ENCODE results near the gene TMPRSS11E.

Gene TMPRSS11E

GRCh38 chr4:68434277-68434676 is 13.0 kb upstream of the TMPRSS11E start:
- H3K9me3 ChIP-seq (ENCODE audit: severe bottlenecking): no peaks in the 10 kb centered on the region
- ATAC-seq (ENCODE audit: low read depth) (no peak), DNase-seq (ENCODE audit: low spot score) (no peak)
- no peaks in the 10 kb centered on the region for H3K4me1 ChIP-seq (ENCODE audit: insufficient read depth, poor library complexity, severe bottlenecking)
- no peak for TF ChIP-seq CTCF (IDR thresholded peaks at IDR 0.05; ENCODE audit: poor library complexity, severe bottlenecking)
- no peaks in the 10 kb centered on the region for H3K27me3 ChIP-seq (ENCODE audit: insufficient read depth, poor library complexity, severe bottlenecking)
- H3K4me3 ChIP-seq (ENCODE audit: severe bottlenecking): no peak overlapping the region
- no peaks in the 10 kb centered on the region for H3K36me3 ChIP-seq (ENCODE audit: low read depth)
- H3K27ac ChIP-seq (ENCODE audit: poor library complexity, severe bottlenecking): no peak overlapping the region

GRCh38 chr4:68434836-68435235 is 12.4 kb upstream of the TMPRSS11E start:
- no peaks in the 10 kb centered on the region for H3K9me3 ChIP-seq (ENCODE audit: severe bottlenecking)
- no peak for TF ChIP-seq CTCF (IDR thresholded peaks at IDR 0.05; ENCODE audit: poor library complexity, severe bottlenecking)
- DNase-seq (ENCODE audit: low spot score): no peak
- no peak overlapping the region for H3K4me3 ChIP-seq (ENCODE audit: severe bottlenecking)
- ATAC-seq (ENCODE audit: low read depth): no peak
- no peak overlapping the region for H3K27ac ChIP-seq (ENCODE audit: poor library complexity, severe bottlenecking)
- H3K4me1 ChIP-seq (ENCODE audit: insufficient read depth, poor library complexity, severe bottlenecking): no peaks in the 10 kb centered on the region
- H3K27me3 ChIP-seq (ENCODE audit: insufficient read depth, poor library complexity, severe bottlenecking): no peaks in the 10 kb centered on the region
- H3K36me3 ChIP-seq (ENCODE audit: low read depth): no peaks in the 10 kb centered on the region

GRCh38 chr4:68445111-68445510 is 2.2 kb upstream of the TMPRSS11E start:
- ATAC-seq (ENCODE audit: low read depth): no peak
- Histone ChIP-seq H3K4me1 (ENCODE audit: insufficient read depth, poor library complexity, severe bottlenecking) (peaks cover 9% of the 10 kb centered on the region), H3K4me3 (ENCODE audit: severe bottlenecking) (no peak overlapping the region), H3K9me3 (ENCODE audit: severe bottlenecking) (no peaks in the 10 kb centered on the region), H3K27me3 (ENCODE audit: insufficient read depth, poor library complexity, severe bottlenecking) (no peaks in the 10 kb centered on the region), H3K36me3 (ENCODE audit: low read depth) (no peaks in the 10 kb centered on the region), H3K27ac (ENCODE audit: poor library complexity, severe bottlenecking) (no peak overlapping the region)
- no peak for DNase-seq (ENCODE audit: low spot score)
- no peak for TF ChIP-seq CTCF (IDR thresholded peaks at IDR 0.05; ENCODE audit: poor library complexity, severe bottlenecking)

- ATAC-seq (ENCODE audit: low read depth) (peak; percentile 99), DNase-seq (ENCODE audit: low spot score) (no peak)
- peaks cover 24% of the 10 kb centered on the region for H3K4me1 ChIP-seq (ENCODE audit: insufficient read depth, poor library complexity, severe bottlenecking)
- no peaks in the 10 kb centered on the region for H3K36me3 ChIP-seq (ENCODE audit: low read depth)
- H3K9me3 ChIP-seq (ENCODE audit: severe bottlenecking): no peaks in the 10 kb centered on the region
- H3K27ac ChIP-seq (ENCODE audit: poor library complexity, severe bottlenecking): peak overlapping the region; percentile 17
- H3K4me3 ChIP-seq (ENCODE audit: severe bottlenecking): no peak overlapping the region
- no peak for TF ChIP-seq CTCF (IDR thresholded peaks at IDR 0.05; ENCODE audit: poor library complexity, severe bottlenecking)
- H3K27me3 ChIP-seq (ENCODE audit: insufficient read depth, poor library complexity, severe bottlenecking): no peaks in the 10 kb centered on the region
Observed at GRCh38 chr4:68451246-68452211, 4.3 kb downstream of the TMPRSS11E start.

- no peaks in the 10 kb centered on the region for H3K36me3 ChIP-seq (ENCODE audit: low read depth)
- no peak overlapping the region for H3K4me3 ChIP-seq (ENCODE audit: severe bottlenecking)
- H3K27me3 ChIP-seq (ENCODE audit: insufficient read depth, poor library complexity, severe bottlenecking): no peaks in the 10 kb centered on the region
- no peak for ATAC-seq (ENCODE audit: low read depth)
- DNase-seq (ENCODE audit: low spot score): no peak
- TF ChIP-seq CTCF (IDR thresholded peaks at IDR 0.05; ENCODE audit: poor library complexity, severe bottlenecking): no peak
- peaks cover 19% of the 10 kb centered on the region for H3K4me1 ChIP-seq (ENCODE audit: insufficient read depth, poor library complexity, severe bottlenecking)
- H3K27ac ChIP-seq (ENCODE audit: poor library complexity, severe bottlenecking): no peak overlapping the region
- H3K9me3 ChIP-seq (ENCODE audit: severe bottlenecking): no peaks in the 10 kb centered on the region
Observed at GRCh38 chr4:68460085-68460484, 12.8 kb downstream of the TMPRSS11E start.

All from RWPE2 (cell line).